ENCODE data around the gene BCL6.
A peak's percentile ranks its signal among the peaks of the same experiment; 100 is the strongest.

Gene BCL6

GRCh38 chr3:187738331-187739093 lies 6.8 kb downstream of the BCL6 start:
- peak in 4 of 5 experiments; percentile 54 to 83 (median 56) for DNase-seq

GRCh38 chr3:187738071-187738330 lies 7.3 kb downstream of the BCL6 start:
- DNase-seq: no peak

- DNase-seq: peak in 4 of 5 experiments; percentile 15 to 53 (median 23)
Observed at GRCh38 chr3:187737368-187738070, 7.7 kb downstream of the BCL6 start.

GRCh38 chr3:187737006-187737367 lies 8.3 kb downstream of the BCL6 start:
- DNase-seq: no peak

- no peak for DNase-seq
Observed at GRCh38 chr3:187736418-187736871, 8.8 kb downstream of the BCL6 start.

GRCh38 chr3:187735837-187736236 lies 9.4 kb downstream of the BCL6 start:
- DNase-seq: no peak

- DNase-seq: no peak
Observed at GRCh38 chr3:187735383-187735782, 9.9 kb downstream of the BCL6 start.

GRCh38 chr3:187734841-187735240 lies 10.4 kb downstream of the BCL6 start:
- no peak for DNase-seq

GRCh38 chr3:187733371-187733770 lies 11.9 kb downstream of the BCL6 start:
- no peak for DNase-seq

GRCh38 chr3:187729598-187729997 lies 15.7 kb downstream of the BCL6 start:
- no peak for DNase-seq

GRCh38 chr3:187728940-187729583 lies 16.2 kb downstream of the BCL6 start:
- no peak for DNase-seq

- no peak for DNase-seq
Observed at GRCh38 chr3:187728248-187728647, 17.0 kb downstream of the BCL6 start.

GRCh38 chr3:187726564-187726963 lies 18.7 kb downstream of the BCL6 start:
- DNase-seq: no peak

- DNase-seq: no peak
Observed at GRCh38 chr3:187725653-187726370, 19.5 kb downstream of the BCL6 start.

- no peak for DNase-seq
Observed at GRCh38 chr3:187725224-187725623, 20.0 kb downstream of the BCL6 start.

- no peak for DNase-seq
Observed at GRCh38 chr3:187722206-187722612, 23.1 kb downstream of the BCL6 start.

GRCh38 chr3:187721055-187721454 lies 24.2 kb downstream of the BCL6 start:
- no peak for DNase-seq

- no peak for DNase-seq
Observed at GRCh38 chr3:187720337-187720670, 25.0 kb downstream of the BCL6 start.

GRCh38 chr3:187719628-187720336 lies 25.5 kb downstream of the BCL6 start:
- no peak for DNase-seq

GRCh38 chr3:187718802-187719201 lies 26.5 kb downstream of the BCL6 start:
- no peak for DNase-seq

- no peak for DNase-seq
Observed at GRCh38 chr3:187717572-187717971, 27.7 kb downstream of the BCL6 start.

- DNase-seq: peak in 4 of 5 experiments; percentile 51 to 75 (median 53)
Observed at GRCh38 chr3:187714404-187714979, 30.8 kb downstream of the BCL6 start.

Data from T-helper 2 cell (primary cell).